KMS-11 (cell line): ENCODE data around the gene ACTN2.

Source experiments
- H2AFZ ChIP-seq: fragments of 200-600 bp; sonication (generic); 2 replicates; pipeline ENCODE4 v1.6.1; 2016; ENCODE audit warnings: antibody characterized with exemption, mixed run types, low read depth
- H3K27ac ChIP-seq: fragments of 200-600 bp; sonication (generic); 2 replicates; pipeline ENCODE4 v1.6.1; 2016; ENCODE audit warnings: mild to moderate bottlenecking, mixed run types
- H3K27me3 ChIP-seq: fragments of 200-600 bp; sonication (generic); 2 replicates; pipeline ENCODE4 v1.6.1; 2017; ENCODE audit warnings: mild to moderate bottlenecking, low read depth, mixed run types, moderate library complexity; ENCODE audit not compliant: insufficient read depth
- H3K36me3 ChIP-seq: fragments of 200-600 bp; sonication (generic); 2 replicates; pipeline ENCODE4 v1.6.1; 2017; ENCODE audit warnings: mild to moderate bottlenecking, mixed run types; ENCODE audit not compliant: insufficient read depth
- H3K4me1 ChIP-seq: fragments of 200-600 bp; sonication (generic); 2 replicates; pipeline ENCODE4 v1.6.1; 2016; ENCODE audit warnings: mild to moderate bottlenecking, low read depth, mixed run types; ENCODE audit not compliant: poor library complexity, severe bottlenecking
- H3K4me2 ChIP-seq: fragments of 200-600 bp; sonication (generic); 2 replicates; pipeline ENCODE4 v1.7.0; 2016; ENCODE audit warnings: mild to moderate bottlenecking, mixed run types
- H3K4me3 ChIP-seq: fragments of 200-600 bp; sonication (generic); IDR thresholded peaks from 2 replicates; pipeline ENCODE4 v1.6.1; 2017; ENCODE audit warnings: low read depth, low read length, mixed read lengths; ENCODE audit not compliant: insufficient read depth
- H3K79me2 ChIP-seq: fragments of 200-600 bp; sonication (generic); 2 replicates; pipeline ENCODE4 v1.6.1; 2016; ENCODE audit warnings: low read depth, mixed run types; ENCODE audit not compliant: insufficient read depth
- H3K9ac ChIP-seq: fragments of 200-600 bp; sonication (generic); 2 replicates; pipeline ENCODE4 v1.6.1; 2016; ENCODE audit warnings: mild to moderate bottlenecking, mixed run types
- H4K20me1 ChIP-seq: fragments of 200-600 bp; sonication (generic); 2 replicates; pipeline ENCODE4 v1.6.1; 2016; ENCODE audit warnings: mild to moderate bottlenecking, mixed run types; ENCODE audit not compliant: insufficient read depth
- TF ChIP-seq, protein P1 (sequence below): fragments of 200-600 bp; sonication (generic); conservative IDR thresholded peaks from 2 replicates; pipeline ENCODE4 v1.6.1; 2017; ENCODE audit warnings: low read depth, mild to moderate bottlenecking, antibody characterized with exemption, low read length, moderate library complexity, mixed read lengths

The ACTN2 gene

DNA sequence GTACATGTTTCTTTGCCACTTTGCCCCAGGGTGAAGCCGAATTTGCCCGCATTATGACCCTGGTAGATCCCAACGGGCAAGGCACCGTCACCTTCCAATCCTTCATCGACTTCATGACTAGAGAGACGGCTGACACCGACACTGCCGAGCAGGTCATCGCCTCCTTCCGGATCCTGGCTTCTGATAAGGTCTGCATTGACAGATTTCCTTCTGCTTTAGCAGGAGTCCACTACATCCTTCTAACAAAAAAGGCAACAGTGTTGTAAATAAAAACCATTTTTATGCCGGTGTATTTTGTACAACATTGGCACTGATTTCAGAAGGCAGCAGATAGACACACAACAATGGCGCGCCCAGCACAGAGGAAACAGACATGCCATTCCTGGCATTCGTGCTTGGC, 74.7 kb downstream of the ACTN2 start:
- H2AFZ ChIP-seq, result no peak overlapping the region

DNA sequence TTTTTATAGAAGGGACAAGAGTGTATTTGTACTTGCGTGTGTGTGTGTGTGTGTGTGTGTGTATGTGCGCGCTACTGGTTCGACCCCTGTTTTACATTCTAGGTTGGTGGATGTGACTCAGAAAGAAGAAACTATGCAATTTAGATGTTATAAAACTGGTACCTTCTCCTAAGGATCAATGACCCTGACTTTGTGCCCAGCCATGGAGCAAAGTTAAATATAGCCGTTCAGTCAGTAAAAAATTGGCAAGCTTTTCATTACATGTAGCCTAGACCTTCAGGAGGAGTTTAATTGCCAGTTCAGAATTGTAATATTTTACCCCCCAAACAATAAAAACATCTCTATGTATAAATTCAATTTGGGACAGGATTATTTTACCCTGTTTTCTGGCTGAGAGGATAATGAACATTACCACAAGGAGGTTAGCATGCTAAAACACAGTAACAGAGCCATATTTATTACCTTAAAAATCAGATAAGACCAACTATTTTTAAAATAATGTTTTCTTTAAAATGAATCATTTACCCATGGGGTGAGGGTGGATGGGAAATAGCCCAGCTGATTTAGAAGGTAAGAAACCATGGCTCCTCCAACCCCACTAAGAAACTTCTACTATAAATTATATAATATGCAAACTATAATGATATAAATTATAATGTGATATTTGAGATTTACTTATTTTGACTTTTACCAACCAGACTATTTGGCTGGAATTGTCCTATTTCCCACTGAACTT, 75.3 kb downstream of the ACTN2 start:
- no peaks in the 10 kb centered on the region for H3K4me1 ChIP-seq
- H3K9ac ChIP-seq, result no peak overlapping the region
- H3K4me3 ChIP-seq, result no peak overlapping the region
- no peaks in the 10 kb centered on the region for H3K27me3 ChIP-seq
- H3K27ac ChIP-seq, result no peak overlapping the region
- TF ChIP-seq, protein P1, sequence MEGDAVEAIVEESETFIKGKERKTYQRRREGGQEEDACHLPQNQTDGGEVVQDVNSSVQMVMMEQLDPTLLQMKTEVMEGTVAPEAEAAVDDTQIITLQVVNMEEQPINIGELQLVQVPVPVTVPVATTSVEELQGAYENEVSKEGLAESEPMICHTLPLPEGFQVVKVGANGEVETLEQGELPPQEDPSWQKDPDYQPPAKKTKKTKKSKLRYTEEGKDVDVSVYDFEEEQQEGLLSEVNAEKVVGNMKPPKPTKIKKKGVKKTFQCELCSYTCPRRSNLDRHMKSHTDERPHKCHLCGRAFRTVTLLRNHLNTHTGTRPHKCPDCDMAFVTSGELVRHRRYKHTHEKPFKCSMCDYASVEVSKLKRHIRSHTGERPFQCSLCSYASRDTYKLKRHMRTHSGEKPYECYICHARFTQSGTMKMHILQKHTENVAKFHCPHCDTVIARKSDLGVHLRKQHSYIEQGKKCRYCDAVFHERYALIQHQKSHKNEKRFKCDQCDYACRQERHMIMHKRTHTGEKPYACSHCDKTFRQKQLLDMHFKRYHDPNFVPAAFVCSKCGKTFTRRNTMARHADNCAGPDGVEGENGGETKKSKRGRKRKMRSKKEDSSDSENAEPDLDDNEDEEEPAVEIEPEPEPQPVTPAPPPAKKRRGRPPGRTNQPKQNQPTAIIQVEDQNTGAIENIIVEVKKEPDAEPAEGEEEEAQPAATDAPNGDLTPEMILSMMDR, result no peak
- no peaks in the 10 kb centered on the region for H4K20me1 ChIP-seq
- H3K36me3 ChIP-seq, result no peaks in the 10 kb centered on the region
- no peak overlapping the region for H2AFZ ChIP-seq
- no peaks in the 10 kb centered on the region for H3K79me2 ChIP-seq
- H3K4me2 ChIP-seq, result no peak overlapping the region

More for the DNA sequence above, 74.7 kb downstream of the ACTN2 start:
- Histone ChIP-seq H3K4me3 (no peak overlapping the region), H4K20me1 (no peaks in the 10 kb centered on the region), H3K9ac (no peak overlapping the region), H3K36me3 (no peaks in the 10 kb centered on the region), H3K79me2 (no peaks in the 10 kb centered on the region), H3K27ac (no peak overlapping the region), H3K4me1 (no peaks in the 10 kb centered on the region), H3K27me3 (no peaks in the 10 kb centered on the region), H3K4me2 (no peak overlapping the region)
- TF ChIP-seq, protein P1, result no peak

DNA sequence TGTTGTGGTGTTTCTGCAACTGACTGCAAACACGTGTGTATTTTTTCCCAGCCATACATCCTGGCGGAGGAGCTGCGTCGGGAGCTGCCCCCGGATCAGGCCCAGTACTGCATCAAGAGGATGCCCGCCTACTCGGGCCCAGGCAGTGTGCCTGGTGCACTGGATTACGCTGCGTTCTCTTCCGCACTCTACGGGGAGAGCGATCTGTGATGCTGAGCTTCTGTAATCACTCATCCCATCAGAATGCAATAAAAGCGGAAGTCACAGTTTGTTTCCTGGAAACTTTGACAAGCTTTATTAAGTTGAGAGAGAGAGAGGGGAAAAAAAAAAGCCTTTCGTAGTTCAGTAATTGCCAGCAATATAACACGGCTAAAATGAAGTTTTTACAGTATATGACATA, 76.1 kb downstream of the ACTN2 start:
- Histone ChIP-seq H3K4me2 (no peak overlapping the region), H3K4me1 (no peaks in the 10 kb centered on the region), H3K4me3 (no peak overlapping the region), H3K27ac (no peak overlapping the region), H4K20me1 (no peaks in the 10 kb centered on the region), H3K9ac (no peak overlapping the region), H3K79me2 (no peaks in the 10 kb centered on the region), H3K27me3 (no peaks in the 10 kb centered on the region), H2AFZ (no peak overlapping the region), H3K36me3 (no peaks in the 10 kb centered on the region)
- TF ChIP-seq, protein P1, result no peak

DNA sequence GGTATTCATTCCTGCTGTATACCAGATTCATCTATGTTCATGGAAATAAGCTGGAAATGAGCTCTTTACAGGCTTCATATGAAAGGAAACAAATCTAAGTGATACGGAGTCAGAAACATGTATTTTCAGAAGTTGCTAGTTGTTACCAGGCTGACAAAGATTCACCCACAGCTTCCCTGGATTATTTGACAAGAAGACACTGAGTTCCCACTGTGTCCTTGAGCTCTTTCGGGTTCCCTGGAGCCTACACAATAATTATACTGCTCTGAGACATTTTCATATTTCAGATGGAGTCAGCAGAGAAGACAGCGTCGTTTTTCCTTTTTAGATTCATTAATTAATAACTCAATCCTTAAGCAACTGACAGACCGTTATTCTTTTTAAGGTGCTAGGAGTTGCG, 79.5 kb downstream of the ACTN2 start:
- Histone ChIP-seq H3K4me2 (no peak overlapping the region), H3K36me3 (no peaks in the 10 kb centered on the region), H2AFZ (no peak overlapping the region), H3K27ac (no peak overlapping the region), H3K4me1 (no peaks in the 10 kb centered on the region), H4K20me1 (no peaks in the 10 kb centered on the region), H3K9ac (no peak overlapping the region), H3K27me3 (no peaks in the 10 kb centered on the region), H3K79me2 (no peaks in the 10 kb centered on the region), H3K4me3 (no peak overlapping the region)
- TF ChIP-seq, protein P1, result no peak
